ENCODE results near the gene TTC17.

DNA sequence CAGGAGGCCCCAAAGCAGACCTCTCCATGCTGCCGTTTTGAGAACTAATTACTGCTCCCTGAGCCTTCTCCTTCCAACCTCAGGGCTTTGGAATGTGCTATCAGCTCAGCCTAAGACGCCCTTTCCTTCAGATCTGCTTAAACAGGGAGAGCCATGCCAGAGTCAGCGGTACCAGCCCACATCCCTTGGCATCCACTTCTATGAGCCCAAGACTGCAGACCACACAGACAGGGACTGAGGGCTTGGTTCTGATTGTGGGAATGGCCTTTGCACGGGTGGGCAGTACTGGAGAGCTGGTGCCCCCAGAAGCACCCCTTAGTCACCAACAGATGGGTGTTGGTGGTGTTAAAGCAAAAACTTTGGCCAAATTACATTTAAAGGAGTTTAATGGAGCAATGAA, 146.5 kb downstream of the TTC17 start:
- TF ChIP-seq, protein P1, sequence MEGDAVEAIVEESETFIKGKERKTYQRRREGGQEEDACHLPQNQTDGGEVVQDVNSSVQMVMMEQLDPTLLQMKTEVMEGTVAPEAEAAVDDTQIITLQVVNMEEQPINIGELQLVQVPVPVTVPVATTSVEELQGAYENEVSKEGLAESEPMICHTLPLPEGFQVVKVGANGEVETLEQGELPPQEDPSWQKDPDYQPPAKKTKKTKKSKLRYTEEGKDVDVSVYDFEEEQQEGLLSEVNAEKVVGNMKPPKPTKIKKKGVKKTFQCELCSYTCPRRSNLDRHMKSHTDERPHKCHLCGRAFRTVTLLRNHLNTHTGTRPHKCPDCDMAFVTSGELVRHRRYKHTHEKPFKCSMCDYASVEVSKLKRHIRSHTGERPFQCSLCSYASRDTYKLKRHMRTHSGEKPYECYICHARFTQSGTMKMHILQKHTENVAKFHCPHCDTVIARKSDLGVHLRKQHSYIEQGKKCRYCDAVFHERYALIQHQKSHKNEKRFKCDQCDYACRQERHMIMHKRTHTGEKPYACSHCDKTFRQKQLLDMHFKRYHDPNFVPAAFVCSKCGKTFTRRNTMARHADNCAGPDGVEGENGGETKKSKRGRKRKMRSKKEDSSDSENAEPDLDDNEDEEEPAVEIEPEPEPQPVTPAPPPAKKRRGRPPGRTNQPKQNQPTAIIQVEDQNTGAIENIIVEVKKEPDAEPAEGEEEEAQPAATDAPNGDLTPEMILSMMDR (optimal IDR thresholded peaks at IDR 0.05 in 1 of 3, IDR thresholded peaks at IDR 0.05 in 1 of 3, conservative IDR thresholded peaks at IDR 0.05 in 1 of 3; ENCODE audit: extremely low read depth in 1 of 3, insufficient read depth in 2 of 3, low read length in 3 of 3) = no peak
- TF ChIP-seq EZH2 (IDR thresholded peaks at IDR 0.05; ENCODE audit: low read length) = no peak
